ENCODE measurements around the gene TUBB4B. TPM values are rescaled to one million over a fixed set of nuclear protein-coding genes. Genes with fewer than 3 reads are reported as not detected.

TUBB4B gene
- total and polyA plus RNA-seq, 2 of the 4 experiments (the other 2 are of a cell fraction), result 237 to 529 TPM

- TF ChIP-seq MXI1 (IDR thresholded peaks at IDR 0.05; ENCODE audit: borderline replicate concordance, low read depth, low read length), result peak; percentile 67
Observed at GRCh38 chr9:137240318-137240840, 708 bp upstream of the TUBB4B start (continued).

DNA sequence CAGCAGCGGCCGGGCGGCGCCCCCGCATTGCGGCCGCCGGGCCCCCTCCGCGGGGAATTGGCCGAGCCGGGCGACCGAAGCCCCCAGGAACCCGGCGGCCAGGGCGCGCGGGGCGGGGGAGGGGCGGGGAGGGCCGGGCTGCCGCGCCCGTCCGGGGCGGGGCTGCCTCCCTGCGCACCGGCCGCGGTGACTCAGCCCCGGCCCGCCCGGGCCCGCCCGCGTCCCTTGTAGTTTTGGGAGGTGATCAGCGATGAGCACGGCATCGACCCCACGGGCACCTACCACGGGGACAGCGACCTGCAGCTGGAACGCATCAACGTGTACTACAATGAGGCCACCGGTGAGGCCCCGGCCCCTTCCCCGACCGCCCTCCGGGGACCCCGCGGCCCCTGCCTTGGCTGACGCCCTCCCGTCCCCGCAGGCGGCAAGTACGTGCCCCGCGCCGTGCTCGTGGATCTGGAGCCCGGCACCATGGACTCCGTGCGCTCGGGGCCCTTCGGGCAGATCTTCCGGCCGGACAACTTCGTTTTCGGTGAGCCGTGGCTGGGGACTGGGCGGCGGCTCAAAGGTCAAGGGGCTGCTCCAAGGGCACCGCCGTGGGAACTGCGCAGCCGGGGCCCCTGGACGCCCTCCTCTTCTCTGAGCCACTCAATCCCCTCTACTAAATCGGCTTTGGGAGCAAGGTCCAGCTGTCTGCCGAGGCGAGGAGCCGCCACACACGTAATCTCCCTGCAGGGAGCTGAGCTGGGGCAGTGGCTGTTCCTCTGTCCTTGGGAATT is 592 bp downstream of the TUBB4B start:
- in situ Hi-C loops (cut with MboI; ENCODE audit: low sequenced_read_pairs), result no loop called here
- intact Hi-C loops (cut with micrococcal nuclease), result no loop called here
- dilution Hi-C loops (cut with HindIII; ENCODE audit: low sequenced_read_pairs, unreplicated experiment), result no loop called here

More for the DNA sequence above, 592 bp downstream of the TUBB4B start:
- whole genome bisulfite sequencing, 2 experiments (ENCODE audit: extremely low coverage in 2 of 2, insufficient read length in 1 of 2), result 0% methylated on average over 47 of the region's 83 CpGs; no CpG with 5 or more reads in 1 of the 2 experiments
- no peak for TF ChIP-seq RFX5 (IDR thresholded peaks at IDR 0.05; ENCODE audit: low read depth, low read length)
- TF ChIP-seq CHD1 (IDR thresholded peaks at IDR 0.05; ENCODE audit: low read depth, low read length), result peak; percentile 60; the same call in 1 of the 2 replicates
- Histone ChIP-seq H3K4ac (ENCODE audit: low read depth, low read length) (peak overlapping the region; percentile 87), H4K91ac (ENCODE audit: insufficient read depth, low read depth, low read length) (peak overlapping the region; percentile 33; the same call in 1 of the 2 replicates), H3K79me1 (ENCODE audit: low read depth in 1 of 2, low read length in 2 of 2) (peaks cover 12 to 53% of the 10 kb centered on the region in 2 experiments; a peak in 3 of 4 replicates), H3K9me3 (ENCODE audit: control insufficient read depth, insufficient read depth, low read length) (no peaks in the 10 kb centered on the region), H3K9ac (ENCODE audit: low read depth, low read length) (peak overlapping the region; percentile 90), H3K27ac (ENCODE audit: insufficient read depth, low read length) (peak overlapping the region; percentile 77), H3K23ac (ENCODE audit: low read depth, low read length) (peak overlapping the region; percentile 14), H2AK5ac (ENCODE audit: low read depth, low read length) (peak overlapping the region; percentile 94), H4K20me1 (ENCODE audit: insufficient read depth, low read length) (peaks cover 37% of the 10 kb centered on the region), H2BK120ac (ENCODE audit: low read depth, low read length) (no peak overlapping the region), H3K27me3 (ENCODE audit: control insufficient read depth, insufficient read depth, low read length) (no peaks in the 10 kb centered on the region), H3K9me1 (ENCODE audit: insufficient read depth, low read length) (peaks cover 4% of the 10 kb centered on the region), H3K4me3 (ENCODE audit: insufficient read depth, low read depth, low read length) (peak overlapping the region; percentile 50), H3K14ac (replicated peaks; ENCODE audit: low read depth, low read length) (peak overlapping the region; percentile 91), H3K4me2 (ENCODE audit: low read depth, low read length) (peak overlapping the region; percentile 94), H2BK5ac (ENCODE audit: low read depth, low read length, poor library complexity, severe bottlenecking) (peak overlapping the region; percentile 49), H4K5ac (ENCODE audit: low read depth, low read length) (no peak overlapping the region), H3K18ac (ENCODE audit: low read depth, low read length) (no peak overlapping the region), H2AFZ (replicated peaks; ENCODE audit: low read length, poor library complexity) (peak overlapping the region; percentile 23), H4K8ac (ENCODE audit: low read depth in 2 of 2, low read length in 2 of 2) (no peak overlapping the region; a peak in 1 of 4 replicates), H3K56ac (ENCODE audit: extremely low read depth, insufficient read depth, low read length) (peak overlapping the region; percentile 59; the same call in 1 of the 2 replicates), H2BK15ac (ENCODE audit: low read depth, low read length) (no peak overlapping the region), H3K4me1 (ENCODE audit: control insufficient read depth, insufficient read depth, low read length) (peaks cover 8% of the 10 kb centered on the region; the same call in 1 of the 2 replicates), H2AK9ac (replicated peaks; ENCODE audit: low read depth, low read length, poor library complexity) (peak overlapping the region; percentile 97), H3K36me3 (ENCODE audit: control insufficient read depth, insufficient read depth, low read length) (peaks cover 19% of the 10 kb centered on the region), H2BK20ac (ENCODE audit: low read depth, low read length) (no peak overlapping the region)
- ChIA-PET POLR2A (ENCODE audit: unreplicated experiment) (no interaction called here), CTCF (no interaction called here)
- ATAC-seq (ENCODE audit: low read depth), result peak; percentile 33
- DNase-seq, result peak; percentile 32
- no TSS peak for BruUV-seq (replicated peaks)

Measured in IMR-90 (cell line).